CD4-positive, alpha-beta T cell treated with Interleukin-10 for 1 hour (primary cell): ENCODE data around the gene PDK2.

ENCODE experiments used
- DNase-seq: peaks from one replicate; pipeline ENCODE4 v3.0.0-alpha.2; 2020

PDK2 gene

GRCh38 chr17:50153650-50154575, 58.8 kb downstream of the PDK2 start:
- no peak for DNase-seq

GRCh38 chr17:50154604-50155003, 59.5 kb downstream of the PDK2 start:
- no peak for DNase-seq

- no peak for DNase-seq
Measured at GRCh38 chr17:50155115-50155819, 60.1 kb downstream of the PDK2 start.

- peak; percentile 39 for DNase-seq
Measured at GRCh38 chr17:50157891-50158290, 62.7 kb downstream of the PDK2 start.

- DNase-seq = peak; percentile 96
Measured at GRCh38 chr17:50161023-50161910, 66.1 kb downstream of the PDK2 start.
